HepG2 (cell line): ENCODE results near the gene ACSS1. TPM values are rescaled to one million over a fixed set of nuclear protein-coding genes. Genes with fewer than 3 reads are reported as not detected.

Experiments
- ATAC-seq: fragments of 200-7000 bp; cut with Tn5 transposase; 3 replicates; pipeline ENCODE4 v1.9.1; 2020; ENCODE audit warnings: mild to moderate bottlenecking, moderate library complexity
- BruUV-seq: library from RNA; stranded (reverse); fragments of 400-500 nt; replicated peaks from 2 replicates; lab custom pipeline; 2021; lab: Mats Ljungman, UMichigan
- CTCF ChIA-PET: fragments of 300-600 bp; formaldehyde crosslinking; extraction: SDS; loops from one replicate; lab custom pipeline; 2021; ENCODE audit warnings: low total read pairs, inconsistent platforms, low intra/inter-chr PET ratio; lab: Yijun Ruan, JAX
- POLR2A ChIA-PET: fragments of 350-600 bp; sonication (Branson Sonifier 250); formaldehyde crosslinking; loops from one replicate; lab custom pipeline; 2020; ENCODE audit warnings: antibody characterized with exemption, inconsistent platforms; lab: Yijun Ruan, JAX
- DNase-seq: peaks from one replicate; pipeline ENCODE4 v3.0.0-alpha.2; 2015; ENCODE audit warnings: low spot score
- FAIRE-seq: peaks from 3 replicates; lab custom pipeline; 2011; peaks lifted over from hg19 to GRCh38; lab: Jason Lieb, UNC
- H2AFZ ChIP-seq: one replicate; pipeline ENCODE4 v1.6.1; 2011; ENCODE audit warnings: low read length, inconsistent platforms
- H3K27ac ChIP-seq: fragments of 300-600 bp; 3 replicates; pipeline ENCODE4 v1.8.0; 2011; ENCODE audit warnings: mixed run types, mild to moderate bottlenecking, mixed read lengths, low read length, inconsistent platforms; ENCODE audit not compliant: insufficient read depth; ENCODE audit errors: extremely low read length
- H3K27me3 ChIP-seq, 2 experiments: fragments of 200-600 bp in 1 of 2; 2 replicates in 1 of 2; 3 replicates in 1 of 2; pipeline versions ENCODE4 v1.6.0 to v1.8.0; 2011; ENCODE audit warnings: low read length in 2 of 2, mild to moderate bottlenecking in 2 of 2, moderate library complexity in 2 of 2, inconsistent platforms in 1 of 2; ENCODE audit not compliant: insufficient read depth in 2 of 2, control insufficient read depth in 1 of 2
- H3K36me3 ChIP-seq, 2 experiments: fragments of 200-600 bp in 1 of 2; replicated peaks in 1 of 2; 2 replicates in 1 of 2; 3 replicates in 1 of 2; pipeline versions ENCODE4 v1.5.1 to v1.8.0; 2011; ENCODE audit warnings: low read length in 2 of 2, inconsistent platforms in 1 of 2; ENCODE audit not compliant: insufficient read depth in 2 of 2, control insufficient read depth in 1 of 2
- H3K4me1 ChIP-seq: 2 replicates; pipeline ENCODE4 v1.5.1; 2012; ENCODE audit warnings: low read length, inconsistent platforms; ENCODE audit not compliant: insufficient read depth
- H3K4me2 ChIP-seq: 2 replicates; pipeline ENCODE4 v1.6.0; 2011; ENCODE audit warnings: low read depth, low read length, inconsistent platforms
- H3K4me3 ChIP-seq, 3 experiments: fragments of 200-600 bp in 1 of 3; sonication (generic), shearing (Covaris generic) in 1 of 3; replicated peaks in 1 of 3; 2 replicates each; pipeline ENCODE4 v1.5.1; 2011 to 2016; ENCODE audit warnings: low read length in 3 of 3, inconsistent platforms in 2 of 3, low read depth in 2 of 3, mild to moderate bottlenecking in 2 of 3, control low read depth in 1 of 3, mixed read lengths in 1 of 3; ENCODE audit not compliant: insufficient read depth in 1 of 3
- H3K79me2 ChIP-seq: one replicate; pipeline ENCODE4 v1.6.1; 2011; ENCODE audit warnings: low read length, inconsistent platforms; ENCODE audit not compliant: insufficient read depth
- H3K9ac ChIP-seq: 2 replicates; pipeline ENCODE4 v1.6.0; 2011; ENCODE audit warnings: mild to moderate bottlenecking, low read depth, low read length, inconsistent platforms; ENCODE audit not compliant: insufficient read depth
- H3K9me3 ChIP-seq: 2 replicates; pipeline ENCODE4 v1.5.1; 2012; ENCODE audit warnings: mild to moderate bottlenecking, low read length
- H4K20me1 ChIP-seq: 2 replicates; pipeline ENCODE4 v1.6.0; 2011; ENCODE audit warnings: inconsistent platforms, mild to moderate bottlenecking, low read length, moderate library complexity; ENCODE audit not compliant: insufficient read depth
- GZF1 ChIP-seq: sonication (generic); formaldehyde crosslinking; IDR thresholded peaks from 2 replicates; pipeline ENCODE4 v1.5.1; 2020; ENCODE audit warnings: mild to moderate bottlenecking, missing genetic modification reagents
- MAFK ChIP-seq, 2 experiments: IDR thresholded peaks in 1 of 2; conservative IDR thresholded peaks in 1 of 2; 2 replicates each; pipeline ENCODE4 v1.6.1; 2011; ENCODE audit warnings: improper control_type of control experiment in 2 of 2, low read length in 2 of 2
- U2AF2 ChIP-seq: fragments of 200-400 bp; formaldehyde crosslinking; IDR thresholded peaks from 2 replicates; pipeline ENCODE4 v1.6.1; 2017; ENCODE audit warnings: low read depth, mild to moderate bottlenecking, low read length
- WGBS: methylation state at CpG from one replicate; pipeline ENCODE4 v1.1.6; 2017; ENCODE audit warnings: low lambda C conversion rate; 5-methylcytosine and 5-hydroxymethylcytosine counted together
- in situ Hi-C: cut with HindIII; loops from 2 replicates; pipeline ENCODE4 v1.10.0; 2017; ENCODE audit warnings: low pct_unique_long_range_greater_than_20kb; ENCODE audit not compliant: extremely low pct_ligation_motif_present
- intact Hi-C: fragments of 100-400 bp; cut with micrococcal nuclease; formaldehyde crosslinking; loops from one replicate; pipeline ENCODE4 v1.10.0; 2022; ENCODE audit not compliant: unreplicated experiment
- polyA plus RNA-seq, 8 experiments: library from polyadenylated mRNA; depleted of rRNA in 3 of 8; stranded (reverse) in 7 of 8; unstranded in 1 of 8; fragments of >200 nt; fragmentation: Illumina TruSeq in 4 of 8; extraction: Trizol in 4 of 8; gene quantifications; 2 replicates each; pipeline versions ENCODE4 v1.2.1 to v1.2.3, GENCODE V29; 2011 to 2016; ENCODE audit warnings: low read depth in 4 of 8, missing spikeins in 1 of 8, mixed read lengths in 1 of 8; ENCODE audit not compliant: insufficient read depth in 1 of 8
- total RNA-seq, 5 experiments: library from RNA; depleted of rRNA; stranded (reverse); fragments of >200 nt; fragmentation: Illumina TruSeq; extraction: Trizol; gene quantifications; 2 replicates each; pipeline ENCODE4 v1.2.3, GENCODE V29; 2016; ENCODE audit warnings: low read depth in 1 of 5
- TF ChIP-seq, protein P1 (sequence below): sonication (generic); formaldehyde crosslinking; IDR thresholded peaks from 2 replicates; pipeline ENCODE4 v1.5.0; 2020; ENCODE audit warnings: mild to moderate bottlenecking, missing genetic modification reagents

The ACSS1 gene
- total and polyA plus RNA-seq, 2 of the 13 experiments (the other 11 are each of a cell fraction or from before 2014, with no cell fraction given): 15.2 to 41.6 TPM

DNA sequence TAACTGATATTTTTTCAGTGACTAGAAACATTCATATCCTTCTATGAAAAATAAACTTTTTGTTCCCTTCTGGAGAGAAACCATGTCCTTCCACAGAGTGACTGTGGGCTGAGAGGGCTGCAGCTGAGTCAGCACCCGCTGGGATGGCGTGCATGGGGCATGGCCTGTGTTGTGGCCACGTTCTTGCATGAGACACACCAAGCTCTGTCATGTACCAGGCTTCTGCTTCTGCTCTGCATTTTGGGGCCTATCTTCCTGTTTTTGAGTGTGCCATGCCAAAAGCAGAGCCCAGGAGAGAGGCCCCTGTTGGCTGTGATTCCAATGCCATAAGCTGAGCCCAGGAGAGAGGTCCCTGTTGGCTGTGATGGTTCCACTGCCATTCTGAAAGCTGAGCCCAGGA, 76.1 kb downstream of the ACSS1 start:
- Histone ChIP-seq H4K20me1 (0 out of 2 replicates have a peak, but pooled peaks cover 3% of the 10 kb centered on the region), H3K9ac (no peak overlapping the region), H3K27ac (no peak overlapping the region), H3K27me3 (no peaks in the 10 kb centered on the region), H3K4me1 (peaks cover 34% of the 10 kb centered on the region), H3K4me3 (no peak overlapping the region), H3K36me3 (peaks cover 27 to 66% of the 10 kb centered on the region in 2 experiments; a peak in 4 of 5 replicates), H3K9me3 (0 out of 2 replicates have a peak, but pooled peaks cover 1% of the 10 kb centered on the region), H2AFZ (no peak overlapping the region), H3K4me2 (no peak overlapping the region), H3K79me2 (peaks cover 23% of the 10 kb centered on the region)
- intact Hi-C loops: no loop called here
- ChIA-PET POLR2A (no interaction called here), CTCF (no interaction called here)
- no peak for TF ChIP-seq GZF1 (CRISPR knock-in tag)
- peak; percentile 60 to 68 for TF ChIP-seq MAFK (conservative IDR thresholded peaks at IDR 0.05 in 1 of 2, IDR thresholded peaks at IDR 0.05 in 1 of 2; ENCODE audit: low read length in 2 of 2)
- in situ Hi-C loops: no loop called here
- FAIRE-seq (no peak), DNase-seq (no peak), ATAC-seq (no peak)
- BruUV-seq: no TSS peak
- WGBS: 99% methylated on average over 3 of the region's 3 CpGs

DNA sequence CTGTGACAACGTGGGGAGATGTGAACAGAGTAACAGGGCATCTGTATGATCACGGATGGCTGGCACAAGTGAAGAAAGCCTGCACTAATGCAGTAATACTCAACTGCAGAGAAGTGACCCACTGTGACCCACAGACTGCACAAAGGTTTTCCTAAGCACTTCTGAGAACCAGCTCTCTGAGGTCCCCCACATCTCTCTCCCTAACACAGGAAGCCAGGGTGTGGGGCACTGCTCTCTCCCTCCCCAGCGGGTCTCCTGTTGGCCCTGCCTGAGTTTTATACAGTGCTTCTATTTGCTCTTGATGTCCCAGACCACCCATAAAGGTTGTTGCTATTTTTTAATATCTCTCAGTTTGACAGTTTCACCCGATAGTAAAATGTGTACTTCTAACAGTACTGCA, 76.7 kb downstream of the ACSS1 start:
- Histone ChIP-seq H3K4me3 (no peak overlapping the region), H3K4me2 (no peak overlapping the region), H4K20me1 (no peaks in the 10 kb centered on the region), H3K27ac (no peak overlapping the region), H3K9ac (no peak overlapping the region), H3K36me3 (peaks cover 29 to 71% of the 10 kb centered on the region in 2 experiments; a peak in 4 of 5 replicates), H3K27me3 (no peaks in the 10 kb centered on the region), H3K4me1 (peaks cover 29% of the 10 kb centered on the region), H3K79me2 (peaks cover 18% of the 10 kb centered on the region), H3K9me3 (0 out of 2 replicates have a peak, but pooled peaks cover 6% of the 10 kb centered on the region), H2AFZ (no peak overlapping the region)
- BruUV-seq: no TSS peak
- no peak for FAIRE-seq
- ATAC-seq: no peak
- intact Hi-C loops (no loop called here), in situ Hi-C loops (no loop called here)
- TF ChIP-seq U2AF2: no peak
- TF ChIP-seq, protein P1, sequence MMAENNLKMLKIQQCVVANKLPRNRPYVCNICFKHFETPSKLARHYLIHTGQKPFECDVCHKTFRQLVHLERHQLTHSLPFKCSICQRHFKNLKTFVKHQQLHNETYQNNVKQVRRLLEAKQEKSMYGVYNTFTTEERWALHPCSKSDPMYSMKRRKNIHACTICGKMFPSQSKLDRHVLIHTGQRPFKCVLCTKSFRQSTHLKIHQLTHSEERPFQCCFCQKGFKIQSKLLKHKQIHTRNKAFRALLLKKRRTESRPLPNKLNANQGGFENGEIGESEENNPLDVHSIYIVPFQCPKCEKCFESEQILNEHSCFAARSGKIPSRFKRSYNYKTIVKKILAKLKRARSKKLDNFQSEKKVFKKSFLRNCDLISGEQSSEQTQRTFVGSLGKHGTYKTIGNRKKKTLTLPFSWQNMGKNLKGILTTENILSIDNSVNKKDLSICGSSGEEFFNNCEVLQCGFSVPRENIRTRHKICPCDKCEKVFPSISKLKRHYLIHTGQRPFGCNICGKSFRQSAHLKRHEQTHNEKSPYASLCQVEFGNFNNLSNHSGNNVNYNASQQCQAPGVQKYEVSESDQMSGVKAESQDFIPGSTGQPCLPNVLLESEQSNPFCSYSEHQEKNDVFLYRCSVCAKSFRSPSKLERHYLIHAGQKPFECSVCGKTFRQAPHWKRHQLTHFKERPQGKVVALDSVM (CRISPR knock-in tag): no peak
- ChIA-PET POLR2A (no interaction called here), CTCF (no interaction called here)
- 94% methylated on average over 4 of the region's 4 CpGs for WGBS
- DNase-seq: no peak
